Measurements from ENCODE around the gene NEMF.
A peak's percentile ranks its signal among the peaks of the same experiment; 100 is the strongest.

- peak in 1 of 3 donors; percentile 31 for TF ChIP-seq CTCF (IDR thresholded peaks at IDR 0.05)
- no peak for TF ChIP-seq POLR2AphosphoS5 (IDR thresholded peaks at IDR 0.05)
- no peak for TF ChIP-seq POLR2A (IDR thresholded peaks at IDR 0.05)
Observed at GRCh38 chr14:49892301-49892635, 39.7 kb upstream of the NEMF start.
